Heart left ventricle (tissue), 16 donors: ENCODE results near the gene MKI67. TPM values are rescaled to one million over a fixed set of nuclear protein-coding genes. Genes with fewer than 3 reads are reported as not detected.
A peak's percentile ranks its signal among the peaks of the same experiment; 100 is the strongest.

Experiments used
- ATAC-seq, 4 donors: fragments of 200-7000 bp; cut with Tn5 transposase; one replicate each; pipeline ENCODE4 v1.9.1; 2020 to 2022; ENCODE audit warnings: moderate library complexity in 4 of 4, mild to moderate bottlenecking in 3 of 4, moderate number of reproducible peaks in 1 of 4
- DNase-seq, 5 donors: peaks; one replicate each; pipeline ENCODE4 v3.0.0-alpha.2; 2020
- H3K27ac ChIP-seq, 12 donors: fragments of 200-600 bp; sonication (generic) in 4 of 12; one replicate each; pipeline versions ENCODE4 v1.5.0 to v1.8.0; 2016 to 2022; ENCODE audit warnings: mild to moderate bottlenecking in 2 of 12
- H3K27me3 ChIP-seq, 9 donors: fragments of 200-600 bp; sonication (generic) in 2 of 9; one replicate each; pipeline versions ENCODE4 v1.5.1 to v1.8.0; 2016 to 2022; ENCODE audit warnings: mild to moderate bottlenecking in 3 of 9
- H3K36me3 ChIP-seq, 9 donors: fragments of 200-600 bp; sonication (generic) in 2 of 9; one replicate each; pipeline versions ENCODE4 v1.5.0 to v1.8.0; 2018 to 2022; ENCODE audit warnings: mild to moderate bottlenecking in 2 of 9
- H3K4me1 ChIP-seq, 12 donors: fragments of 200-600 bp; sonication (generic) in 4 of 12; one replicate each; pipeline versions ENCODE4 v1.5.0 to v1.8.0; 2016 to 2022; ENCODE audit warnings: mild to moderate bottlenecking in 3 of 12
- H3K4me3 ChIP-seq, 12 donors: fragments of 200-600 bp; sonication (generic) in 4 of 12; one replicate each; pipeline versions ENCODE4 v1.5.0 to v1.8.0; 2017 to 2022; ENCODE audit warnings: mild to moderate bottlenecking in 9 of 12, moderate library complexity in 4 of 12
- H3K9me3 ChIP-seq, 12 donors: fragments of 200-600 bp; sonication (generic) in 4 of 12; one replicate each; pipeline versions ENCODE4 v1.5.0 to v1.8.0; 2016 to 2022; ENCODE audit warnings: mild to moderate bottlenecking in 1 of 12
- CTCF ChIP-seq, 12 donors: fragments of 200-600 bp; sonication (generic) in 4 of 12; IDR thresholded peaks; one replicate each; pipeline versions ENCODE4 v1.5.0 to v1.8.0; 2018 to 2022; ENCODE audit warnings: antibody characterized with exemption in 12 of 12, mild to moderate bottlenecking in 5 of 12
- POLR2A ChIP-seq, 2 donors: fragments of 450-650 bp; IDR thresholded peaks; one replicate each; pipeline ENCODE4 v1.6.1; 2017; ENCODE audit warnings: antibody characterized with exemption in 2 of 2, mild to moderate bottlenecking in 2 of 2, moderate library complexity in 2 of 2
- WGBS, 4 donors: extraction: QIAGEN DNeasy Blood & Tissue Kit in 2 of 4; methylation state at CpG; one replicate each; pipeline versions ENCODE4 v1.1.5 to v1.1.7; 2013 to 2018; 5-methylcytosine and 5-hydroxymethylcytosine counted together
- intact Hi-C, 10 donors: fragments of 100-400 bp; cut with DNase I; formaldehyde crosslinking; loops; one replicate each; pipeline versions ENCODE4 v1.11.1 to v1.14.2; 2022
- polyA plus RNA-seq, 2 donors: library from polyadenylated mRNA; stranded (reverse); fragments of 200-250 nt; gene quantifications; one replicate each; pipeline ENCODE4 v1.2.3, GENCODE V29; 2013
- total RNA-seq, 9 donors: library from RNA; depleted of rRNA in 2 of 9; stranded (reverse); fragments of >200 nt in 2 of 9; fragmentation: NEBNext Ultra II Directional in 3 of 9; extraction: Animal tissue kit (Norgen Biotek cat#: 25700) in 3 of 9; gene quantifications; one replicate each; pipeline versions ENCODE4 v1.1.0 to v1.2.4, GENCODE V29; 2016 to 2023
- donor health status: ischemic (EF 13 %, LVEDD 7.1; RV severe dilation, severe dysfunction).
- donor health status: healthy with polysubstance abuse.
- donor health status: DM: no; HTN: yes; CAD: no.
- donor health status: DM: no; HTN: no; CAD: no.
- donor health status: ischemic (EF 25% LVEDD 6.9; RV normal size, moderate dysfunction).
- donor health status: ischemic (EF 25% LVEDD 5.7; RV mildly dilated, moderate dysfunction).
- donor health status: healthy.
- donor health status: DM: yes; HTN: yes; CAD: no.
- donor health status: ischemic (EF 35%, LVEDD 5.7; RV mildly dilated, moderate dysfunction).
- donor health status: nonischemic (EF 11% LVEDD 7.7; RV severe dilation, severe dysfunction).
- donor health status: DM: yes; HTN: yes; CAD: no.
- donor health status: PGD.
- donor health status: ischemic (EF 29% LVEDD 5.4; RV normal size, mild dysfunction).
- donor health status: nonischemic (EF 23%, LVEDD 6.1; RV moderate dilation, normal function).

The MKI67 gene
- total and polyA plus RNA-seq, 11 donors = 0.04 to 27.9 (median 0.52) TPM

- H3K36me3 ChIP-seq = peaks cover 0 to 39% (median 0%) of the 10 kb centered on the region in 9 donors
- H3K4me3 ChIP-seq = no peak overlapping the region
- peaks cover 0 to 6% (median 0%) of the 10 kb centered on the region in 12 donors for H3K4me1 ChIP-seq
- WGBS, 4 donors = 69 to 74% (median 71%) methylated on average over 19 of the region's 19 CpGs
- peak in 2 of 4 donors; percentile 42 to 45 for ATAC-seq
- TF ChIP-seq POLR2A (IDR thresholded peaks at IDR 0.05) = no peak
- TF ChIP-seq CTCF (IDR thresholded peaks at IDR 0.05) = no peak
- H3K9me3 ChIP-seq = no peaks in the 10 kb centered on the region
- DNase-seq = no peak
- intact Hi-C loops = no loop called here
- no peak overlapping the region for H3K27ac ChIP-seq
- H3K27me3 ChIP-seq = no peaks in the 10 kb centered on the region
Measured at GRCh38 chr10:128102480-128103228, 23.6 kb downstream of the MKI67 start.

- ATAC-seq (no peak), DNase-seq (no peak)
- Histone ChIP-seq H3K27me3 (no peaks in the 10 kb centered on the region), H3K27ac (no peak overlapping the region), H3K36me3 (peaks cover 0 to 36% (median 0%) of the 10 kb centered on the region in 9 donors), H3K9me3 (no peaks in the 10 kb centered on the region), H3K4me3 (no peak overlapping the region), H3K4me1 (peaks cover 0 to 6% (median 0%) of the 10 kb centered on the region in 12 donors)
- TF ChIP-seq POLR2A (IDR thresholded peaks at IDR 0.05) (no peak), CTCF (IDR thresholded peaks at IDR 0.05) (no peak)
- 77 to 95% (median 81%) methylated on average over 1 of the region's 1 CpG for WGBS, 4 donors
- intact Hi-C loops = no loop called here
Measured at GRCh38 chr10:128101901-128102300, 24.3 kb downstream of the MKI67 start.

GRCh38 chr10:128099901-128100300 lies 26.3 kb downstream of the MKI67 start:
- TF ChIP-seq POLR2A (IDR thresholded peaks at IDR 0.05) (no peak), CTCF (IDR thresholded peaks at IDR 0.05) (no peak)
- DNase-seq (no peak), ATAC-seq (no peak)
- no peaks in the 10 kb centered on the region for H3K27me3 ChIP-seq
- WGBS, 4 donors = 94 to 98% (median 96%) methylated on average over 5 to 10 of the region's 10 CpGs
- intact Hi-C loops = loop anchor here in 1 of 10 donors (10.0 kb wide), 1 partner anchor 835 kb away; no protein-coding TSS in a partner anchor
- no peak overlapping the region for H3K27ac ChIP-seq
- peaks cover 0 to 6% (median 0%) of the 10 kb centered on the region in 12 donors for H3K4me1 ChIP-seq
- H3K9me3 ChIP-seq = no peaks in the 10 kb centered on the region
- peaks cover 0 to 35% (median 0%) of the 10 kb centered on the region in 9 donors for H3K36me3 ChIP-seq
- H3K4me3 ChIP-seq = no peak overlapping the region

GRCh38 chr10:128098631-128099030 lies 27.6 kb downstream of the MKI67 start:
- H3K36me3 ChIP-seq = peaks cover 0 to 27% (median 0%) of the 10 kb centered on the region in 9 donors

More at GRCh38 chr10:128098631-128099030, 27.6 kb downstream of the MKI67 start:
- no peak overlapping the region for H3K27ac ChIP-seq
- H3K4me3 ChIP-seq = no peak overlapping the region
- TF ChIP-seq POLR2A (IDR thresholded peaks at IDR 0.05) (no peak), CTCF (IDR thresholded peaks at IDR 0.05) (no peak)
- ATAC-seq (no peak), DNase-seq (no peak)
- WGBS, 4 donors = 88 to 91% (median 89%) methylated on average over 10 of the region's 10 CpGs
- intact Hi-C loops = loop anchor here in 1 of 10 donors (10.0 kb wide), 1 partner anchor 836 kb away; no protein-coding TSS in a partner anchor
- H3K27me3 ChIP-seq = no peaks in the 10 kb centered on the region
- no peaks in the 10 kb centered on the region for H3K9me3 ChIP-seq
- H3K4me1 ChIP-seq = peaks cover 0 to 6% (median 0%) of the 10 kb centered on the region in 12 donors
